ENCODE measurements around the gene DTD1.
A peak's percentile ranks its signal among the peaks of the same experiment; 100 is the strongest.

DTD1 gene

GRCh38 chr20:18615020-18615650 is 27.3 kb downstream of the DTD1 start:
- no peak for DNase-seq (ENCODE audit: low read depth)

- DNase-seq (ENCODE audit: low read depth): no peak
Measured at GRCh38 chr20:18621004-18621403, 33.1 kb downstream of the DTD1 start.

- no peak for DNase-seq (ENCODE audit: low read depth)
Measured at GRCh38 chr20:18623156-18623910, 35.5 kb downstream of the DTD1 start.

GRCh38 chr20:18624948-18625347 is 37.1 kb downstream of the DTD1 start:
- DNase-seq (ENCODE audit: low read depth): no peak

GRCh38 chr20:18625907-18626655 is 38.2 kb downstream of the DTD1 start:
- no peak for DNase-seq (ENCODE audit: low read depth)

GRCh38 chr20:18628330-18628920 is 40.6 kb downstream of the DTD1 start:
- DNase-seq (ENCODE audit: low read depth): no peak

- no peak for DNase-seq (ENCODE audit: low read depth)
Measured at GRCh38 chr20:18632196-18632789, 44.4 kb downstream of the DTD1 start.

- no peak for DNase-seq (ENCODE audit: low read depth)
Measured at GRCh38 chr20:18633411-18633810, 45.6 kb downstream of the DTD1 start.

GRCh38 chr20:18634501-18634900 is 46.6 kb downstream of the DTD1 start:
- no peak for DNase-seq (ENCODE audit: low read depth)

GRCh38 chr20:18635380-18635779 is 47.5 kb downstream of the DTD1 start:
- DNase-seq (ENCODE audit: low read depth): no peak

GRCh38 chr20:18637224-18637623 is 49.4 kb downstream of the DTD1 start:
- no peak for DNase-seq (ENCODE audit: low read depth)

- DNase-seq (ENCODE audit: low read depth): no peak
Measured at GRCh38 chr20:18638768-18639167, 50.9 kb downstream of the DTD1 start.

GRCh38 chr20:18639501-18639979 is 51.7 kb downstream of the DTD1 start:
- DNase-seq (ENCODE audit: low read depth): no peak

GRCh38 chr20:18645196-18645745 is 57.4 kb downstream of the DTD1 start:
- no peak for DNase-seq (ENCODE audit: low read depth)

GRCh38 chr20:18645851-18646250 is 58.0 kb downstream of the DTD1 start:
- no peak for DNase-seq (ENCODE audit: low read depth)

- no peak for DNase-seq (ENCODE audit: low read depth)
Measured at GRCh38 chr20:18647777-18648176, 59.9 kb downstream of the DTD1 start.

- no peak for DNase-seq (ENCODE audit: low read depth)
Measured at GRCh38 chr20:18650224-18650623, 62.4 kb downstream of the DTD1 start.

- no peak for DNase-seq (ENCODE audit: low read depth)
Measured at GRCh38 chr20:18653736-18654447, 66.0 kb downstream of the DTD1 start.

- no peak for DNase-seq (ENCODE audit: low read depth)
Measured at GRCh38 chr20:18654448-18654773, 66.6 kb downstream of the DTD1 start.

- DNase-seq (ENCODE audit: low read depth): peak; percentile 30
Measured at GRCh38 chr20:18657575-18657974, 69.7 kb downstream of the DTD1 start.
